ENCODE data around the gene CA5B. TPM values are rescaled to one million over a fixed set of nuclear protein-coding genes. Genes with fewer than 3 reads are reported as not detected.

Gene CA5B
- total and polyA plus RNA-seq, 2 of the 8 experiments (the other 6 are each of a cell fraction or from before 2014, with no cell fraction given) = 3.3 to 8.6 TPM

- Histone ChIP-seq H3K27ac (ENCODE audit: low read depth, low read length) (no peak overlapping the region), H4K91ac (replicated peaks; ENCODE audit: insufficient read length, low read length) (no peak overlapping the region), H2BK120ac (replicated peaks; ENCODE audit: low read depth, low read length) (no peak overlapping the region), H3K14ac (ENCODE audit: insufficient read length) (no peak overlapping the region), H3K4me2 (ENCODE audit: insufficient read depth in 1 of 2, low read depth in 2 of 2, low read length in 2 of 2) (no peak overlapping the region), H3K56ac (replicated peaks; ENCODE audit: insufficient read length, low read depth, low read length) (no peak overlapping the region), H3K23me2 (ENCODE audit: low read depth, low read length) (no peaks in the 10 kb centered on the region), H2BK15ac (ENCODE audit: low read length) (no peak overlapping the region), H2BK5ac (ENCODE audit: low read depth, low read length) (no peak overlapping the region), H3K23ac (ENCODE audit: insufficient read length) (no peak overlapping the region), H4K5ac (ENCODE audit: insufficient read length, low read depth, low read length) (no peak overlapping the region), H3K9me3 (ENCODE audit: insufficient read depth in 2 of 2, low read depth in 1 of 2, low read length in 1 of 2) (no peaks in the 10 kb centered on the region), H3K4me1 (replicated peaks in 1 of 4; ENCODE audit: control insufficient read depth in 3 of 4, insufficient read depth in 4 of 4, low read length in 3 of 4) (peaks cover 0 to 2% (median 0%) of the 10 kb centered on the region in 4 experiments; a peak in 2 of 7 replicates), H4K8ac (ENCODE audit: extremely low read depth, insufficient read depth, low read length) (no peak overlapping the region), H2AK5ac (ENCODE audit: low read depth, low read length) (no peak overlapping the region), H3K27me3 (replicated peaks in 1 of 4; ENCODE audit: control insufficient read depth in 3 of 4, extremely low read depth in 1 of 4, insufficient read depth in 3 of 4, low read length in 3 of 4) (no peaks in the 10 kb centered on the region), H2BK12ac (ENCODE audit: low read depth, low read length) (no peak overlapping the region), H3K9ac (replicated peaks in 1 of 4; ENCODE audit: extremely low read depth in 1 of 4, low read depth in 3 of 4, low read length in 3 of 4) (no peak overlapping the region), H3K36me3 (ENCODE audit: control insufficient read depth in 2 of 4, insufficient read depth in 4 of 4, low read length in 3 of 4) (peaks cover 0 to 67% (median 3%) of the 10 kb centered on the region in 4 experiments; a peak in 2 of 8 replicates), H3K18ac (ENCODE audit: extremely low read depth, low read length) (no peak overlapping the region), H2BK20ac (ENCODE audit: low read length) (no peak overlapping the region), H3K79me2 (ENCODE audit: control insufficient read depth in 1 of 2, insufficient read depth in 2 of 2, low read length in 2 of 2) (peaks cover 0 to 54% of the 10 kb centered on the region in 2 experiments; a peak in 2 of 4 replicates), H3K4ac (replicated peaks; ENCODE audit: insufficient read length, low read depth, low read length) (no peak overlapping the region), H3K79me1 (ENCODE audit: low read depth, low read length) (no peaks in the 10 kb centered on the region), H2AFZ (ENCODE audit: low read length) (no peak overlapping the region), H4K20me1 (replicated peaks in 1 of 2; ENCODE audit: control insufficient read depth in 1 of 2, insufficient read depth in 2 of 2, low read length in 2 of 2) (peaks cover 0 to 2% of the 10 kb centered on the region in 2 experiments), H3K4me3 (ENCODE audit: extremely low read depth in 1 of 4, insufficient read depth in 2 of 4, low read depth in 3 of 4, low read length in 4 of 4) (no peak overlapping the region)
- no peak for DNase-seq (ENCODE audit: low read depth in 1 of 2, low spot score in 2 of 2)
- CTCF ChIA-PET (ENCODE audit: partially characterized antibody) = interaction anchor here (1.3 to 1.9 kb wide), 2 partner anchors 14 to 19 kb away, joined by 6 to 10 read pairs; no protein-coding TSS in a partner anchor
- WGBS, 2 experiments (ENCODE audit: extremely low coverage in 1 of 2, insufficient coverage in 1 of 2, insufficient read length in 1 of 2, insufficient replicate concordance in 2 of 2, low coverage in 1 of 2, low lambda C conversion rate in 2 of 2, missing lambda C conversion rate in 1 of 2) = 90% methylated on average over 5 of the region's 5 CpGs; no CpG with 5 or more reads in 1 of the 2 experiments
- FAIRE-seq = no peak
- POLR2A ChIA-PET (ENCODE audit: partially characterized antibody) = interaction anchor here (0.8 kb wide), 1 partner anchor 14 kb away, joined by 4 read pairs; no protein-coding TSS in a partner anchor
- TF ChIP-seq CHD1 (IDR thresholded peaks at IDR 0.05; ENCODE audit: low read depth, low read length) = no peak
- no peak for TF ChIP-seq EP300 (IDR thresholded peaks at IDR 0.05; ENCODE audit: borderline replicate concordance in 1 of 2, low read depth in 2 of 2, low read length in 2 of 2)
- TF ChIP-seq SAP30 (IDR thresholded peaks at IDR 0.05; ENCODE audit: insufficient read depth, insufficient replicate concordance, low read length) = no peak
- no peak for TF ChIP-seq YY1 (IDR thresholded peaks at IDR 0.05; ENCODE audit: low read depth, low read length)
- TF ChIP-seq KDM1A (IDR thresholded peaks at IDR 0.05; ENCODE audit: borderline replicate concordance, low read length) = no peak
- TF ChIP-seq SUZ12 (IDR thresholded peaks at IDR 0.05; ENCODE audit: low read length) = no peak
- TF ChIP-seq SIX5 (IDR thresholded peaks at IDR 0.05; ENCODE audit: low read depth, low read length) = no peak
- TF ChIP-seq BRCA1 (IDR thresholded peaks at IDR 0.05; ENCODE audit: low read depth, low read length) = no peak
- TF ChIP-seq BCL11A (IDR thresholded peaks at IDR 0.05; ENCODE audit: low read depth in 2 of 2, low read length in 2 of 2) = no peak
- no peak for TF ChIP-seq GTF2F1 (IDR thresholded peaks at IDR 0.05; ENCODE audit: borderline replicate concordance, low read depth, low read length)
- no peak for TF ChIP-seq CHD2 (IDR thresholded peaks at IDR 0.05; ENCODE audit: low read length)
- no peak for TF ChIP-seq ASH2L (IDR thresholded peaks at IDR 0.05; ENCODE audit: low read length)
- TF ChIP-seq KDM5A (IDR thresholded peaks at IDR 0.05; ENCODE audit: low read length) = no peak
Observed at GRCh38 chrX:15834827-15835595, 96.9 kb downstream of the CA5B start.
